Mesenchymal stem cell (in vitro differentiated cells and primary cell): ENCODE measurements around the gene STON1.

Source experiments
- DNase-seq: peaks from one replicate; pipeline ENCODE4 v3.0.0-alpha.2; 2013
- H2AFZ ChIP-seq: one replicate; pipeline ENCODE4 v1.6.1; 2013; ENCODE audit warnings: low read depth, mild to moderate bottlenecking, control low read depth, inconsistent platforms, low read length, moderate library complexity
- H2AK5ac ChIP-seq: 2 replicates; pipeline ENCODE4 v1.6.1; 2013; ENCODE audit warnings: low read length, moderate library complexity, mild to moderate bottlenecking, inconsistent platforms; ENCODE audit not compliant: severe bottlenecking
- H2BK120ac ChIP-seq: one replicate; pipeline ENCODE4 v1.6.1; 2013; ENCODE audit warnings: low read depth, mild to moderate bottlenecking, inconsistent platforms, low read length, moderate library complexity
- H2BK12ac ChIP-seq, 2 experiments: one replicate each; pipeline ENCODE4 v1.6.1; 2013; ENCODE audit warnings: inconsistent platforms in 2 of 2, low read length in 2 of 2, mild to moderate bottlenecking in 2 of 2, moderate library complexity in 2 of 2, control low read depth in 1 of 2
- H2BK15ac ChIP-seq: one replicate; pipeline ENCODE4 v1.6.1; 2013; ENCODE audit warnings: mild to moderate bottlenecking, low read depth, inconsistent platforms; ENCODE audit not compliant: poor library complexity, severe bottlenecking
- H2BK5ac ChIP-seq: 2 replicates; pipeline ENCODE4 v1.6.1; 2013; ENCODE audit warnings: low read depth, mild to moderate bottlenecking, low read length, control low read depth, inconsistent platforms; ENCODE audit not compliant: poor library complexity, severe bottlenecking
- H3K14ac ChIP-seq, 2 experiments: one replicate each; pipeline ENCODE4 v1.6.1; 2013; ENCODE audit warnings: inconsistent platforms in 2 of 2, low read length in 2 of 2, control low read depth in 1 of 2, mild to moderate bottlenecking in 1 of 2, moderate library complexity in 1 of 2
- H3K18ac ChIP-seq, 2 experiments: one replicate each; pipeline ENCODE4 v1.6.1; 2013; ENCODE audit warnings: inconsistent platforms in 2 of 2, low read length in 2 of 2, control low read depth in 1 of 2, low read depth in 1 of 2, mild to moderate bottlenecking in 1 of 2
- H3K23ac ChIP-seq, 2 experiments: one replicate each; pipeline ENCODE4 v1.6.1; 2013; ENCODE audit warnings: inconsistent platforms in 2 of 2, low read length in 2 of 2, mild to moderate bottlenecking in 2 of 2, moderate library complexity in 2 of 2, control low read depth in 1 of 2
- H3K27ac ChIP-seq: 2 replicates; pipeline ENCODE4 v1.5.1; 2013; ENCODE audit warnings: mild to moderate bottlenecking, moderate library complexity, low read length, control low read depth, inconsistent platforms; ENCODE audit not compliant: poor library complexity, severe bottlenecking
- H3K27me3 ChIP-seq, 2 experiments: 2 replicates each; pipeline versions ENCODE4 v1.6.1 to v1.7.0; 2013; ENCODE audit warnings: low read length in 2 of 2, mild to moderate bottlenecking in 2 of 2, moderate library complexity in 2 of 2, control low read depth in 1 of 2, inconsistent platforms in 1 of 2; ENCODE audit not compliant: control insufficient read depth in 1 of 2, insufficient read depth in 1 of 2
- H3K36me3 ChIP-seq, 2 experiments: 2 replicates each; pipeline versions ENCODE4 v1.6.1 to v1.7.0; 2013; ENCODE audit warnings: low read length in 2 of 2, control low read depth in 1 of 2, inconsistent platforms in 1 of 2, low read depth in 1 of 2, mild to moderate bottlenecking in 1 of 2; ENCODE audit not compliant: insufficient read depth in 2 of 2, control insufficient read depth in 1 of 2
- H3K4ac ChIP-seq, 2 experiments: one replicate each; pipeline ENCODE4 v1.6.1; 2013; ENCODE audit warnings: inconsistent platforms in 2 of 2, low read length in 2 of 2, mild to moderate bottlenecking in 2 of 2, moderate library complexity in 2 of 2, control low read depth in 1 of 2, low read depth in 1 of 2
- H3K4me1 ChIP-seq: 2 replicates; pipeline ENCODE4 v1.6.1; 2013; ENCODE audit warnings: low read depth, low read length, control low read depth; ENCODE audit not compliant: control insufficient read depth, insufficient read depth
- H3K4me2 ChIP-seq: 2 replicates; pipeline ENCODE4 v1.6.1; 2013; ENCODE audit warnings: low read length, mild to moderate bottlenecking, inconsistent platforms; ENCODE audit not compliant: poor library complexity, severe bottlenecking
- H3K4me3 ChIP-seq, 2 experiments: 2 replicates each; pipeline versions ENCODE4 v1.5.1 to v1.7.0; 2013; ENCODE audit warnings: low read length in 2 of 2, mild to moderate bottlenecking in 2 of 2, control low read depth in 1 of 2, low read depth in 1 of 2; ENCODE audit not compliant: insufficient read depth in 1 of 2
- H3K79me1 ChIP-seq: replicated peaks from 2 replicates; pipeline ENCODE4 v1.6.1; 2013; ENCODE audit warnings: mild to moderate bottlenecking, control low read depth, low read length, inconsistent platforms; ENCODE audit not compliant: poor library complexity, severe bottlenecking
- H3K9ac ChIP-seq: 2 replicates; pipeline ENCODE4 v1.7.0; 2013; ENCODE audit warnings: mild to moderate bottlenecking, low read length, moderate library complexity
- H3K9me3 ChIP-seq: 2 replicates; pipeline ENCODE4 v1.7.0; 2013; ENCODE audit warnings: mild to moderate bottlenecking, low read length; ENCODE audit not compliant: control insufficient read depth
- H4K8ac ChIP-seq: one replicate; pipeline ENCODE4 v1.6.1; 2013; ENCODE audit warnings: inconsistent platforms, mild to moderate bottlenecking, low read length, moderate library complexity
- H4K91ac ChIP-seq: one replicate; pipeline ENCODE4 v1.6.1; 2013; ENCODE audit warnings: mild to moderate bottlenecking, low read length, inconsistent platforms
- WGBS: methylation state at CpG from one replicate; pipeline ENCODE4 v1.1.7; 2013; ENCODE audit warnings: mixed read lengths; 5-methylcytosine and 5-hydroxymethylcytosine counted together

STON1 gene

DNA sequence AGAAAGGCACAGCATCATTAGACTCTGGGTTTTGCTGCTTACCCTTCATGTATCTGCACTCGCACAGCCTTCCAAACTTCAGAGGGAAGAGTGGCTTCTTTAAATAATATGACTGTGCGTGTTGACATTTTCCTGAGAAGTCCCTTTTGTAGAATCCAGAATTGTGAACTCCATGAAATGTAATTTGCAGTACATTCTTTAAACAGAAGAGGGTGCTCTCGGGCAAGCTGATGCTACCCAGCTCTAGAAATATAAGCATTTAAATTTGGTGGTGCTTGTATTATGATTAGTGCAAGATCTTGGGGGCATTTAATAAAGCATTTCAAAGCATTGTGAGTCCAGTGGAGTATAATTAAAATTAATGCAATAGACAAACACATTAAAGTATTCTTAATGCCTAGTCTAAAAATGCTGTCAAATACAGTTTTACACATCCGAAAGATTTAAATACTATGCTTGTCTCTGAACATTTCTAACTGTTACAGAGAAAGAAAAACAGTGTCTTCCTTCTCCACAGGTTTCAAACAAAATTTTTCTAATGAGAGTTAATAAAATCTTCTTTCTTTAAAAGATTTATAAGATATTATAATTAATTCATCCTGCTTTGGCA lies 70.4 kb downstream of the STON1 start:
- Histone ChIP-seq H3K36me3 (no peaks in the 10 kb centered on the region), H3K27ac (no peak overlapping the region), H3K4me2 (no peak overlapping the region), H2AK5ac (no peak overlapping the region), H2BK5ac (no peak overlapping the region), H3K18ac (no peak overlapping the region), H2BK12ac (no peak overlapping the region), H3K4me3 (no peak overlapping the region), H2BK120ac (no peak overlapping the region), H3K4me1 (no peaks in the 10 kb centered on the region), H3K4ac (no peak overlapping the region), H3K27me3 (no peaks in the 10 kb centered on the region), H3K79me1 (no peaks in the 10 kb centered on the region), H2AFZ (no peak overlapping the region), H4K91ac (no peak overlapping the region), H3K23ac (no peak overlapping the region), H3K9ac (peak overlapping the region; percentile 78), H3K14ac (no peak overlapping the region), H2BK15ac (no peak overlapping the region), H3K9me3 (no peaks in the 10 kb centered on the region), H4K8ac (no peak overlapping the region)
- peak; percentile 47 for DNase-seq
- WGBS, result 10% methylated on average over 3 of the region's 4 CpGs

DNA sequence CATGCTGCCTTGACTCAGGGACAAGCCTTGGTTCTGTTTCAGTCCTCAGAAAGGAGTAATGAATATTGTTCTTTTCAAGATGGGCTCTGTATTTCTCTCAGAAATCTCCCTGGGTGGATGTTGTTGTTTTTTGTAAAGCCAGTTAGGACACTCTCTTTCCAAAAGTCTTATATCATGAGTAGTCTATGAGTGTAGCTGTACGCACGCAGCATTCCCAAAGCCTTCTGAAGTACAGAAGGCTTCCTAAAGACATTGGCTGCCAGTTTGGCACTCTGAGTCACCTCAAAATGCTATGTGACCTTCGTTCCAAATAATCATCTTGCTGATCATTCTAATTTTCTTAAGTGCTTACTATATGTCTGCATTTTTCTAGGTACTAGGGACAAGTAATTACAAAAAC lies 71.0 kb downstream of the STON1 start:
- H3K9me3 ChIP-seq, result no peaks in the 10 kb centered on the region
- no peaks in the 10 kb centered on the region for H3K36me3 ChIP-seq
- no peak overlapping the region for H3K4ac ChIP-seq
- no peak overlapping the region for H2BK120ac ChIP-seq
- H4K91ac ChIP-seq, result no peak overlapping the region
- H3K4me3 ChIP-seq, result no peak overlapping the region
- no peaks in the 10 kb centered on the region for H3K27me3 ChIP-seq
- H3K18ac ChIP-seq, result no peak overlapping the region
- H3K4me2 ChIP-seq, result no peak overlapping the region
- H3K14ac ChIP-seq, result no peak overlapping the region
- no peak overlapping the region for H3K23ac ChIP-seq
- 93% methylated on average over 2 of the region's 3 CpGs for WGBS
- H3K9ac ChIP-seq, result peak overlapping the region; percentile 78
- no peak overlapping the region for H2BK5ac ChIP-seq
- H2BK15ac ChIP-seq, result no peak overlapping the region
- H3K4me1 ChIP-seq, result no peaks in the 10 kb centered on the region
- no peaks in the 10 kb centered on the region for H3K79me1 ChIP-seq
- no peak overlapping the region for H2AFZ ChIP-seq
- no peak overlapping the region for H2AK5ac ChIP-seq
- H2BK12ac ChIP-seq, result no peak overlapping the region
- DNase-seq, result peak; percentile 3
- H3K27ac ChIP-seq, result no peak overlapping the region
- no peak overlapping the region for H4K8ac ChIP-seq

DNA sequence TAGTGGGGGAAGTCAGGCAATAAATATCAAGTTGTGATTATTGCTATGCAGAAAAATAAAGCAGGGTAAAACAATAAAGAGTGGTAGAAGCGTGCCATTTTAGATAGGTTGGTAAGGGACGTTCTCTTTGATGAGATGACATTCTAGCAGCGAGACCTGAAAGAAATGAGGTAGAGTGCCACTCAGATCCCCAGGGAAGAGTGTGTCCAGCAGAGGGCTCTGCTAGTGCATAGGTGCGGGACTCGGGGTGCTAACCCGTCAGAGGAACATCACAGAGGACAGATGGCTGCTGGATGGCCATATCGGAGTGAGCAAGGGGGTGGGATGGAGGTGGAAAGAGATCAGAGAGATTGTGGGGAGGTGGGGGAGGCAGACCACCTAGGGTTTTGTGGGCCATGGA lies 71.4 kb downstream of the STON1 start:
- Histone ChIP-seq H3K4me3 (no peak overlapping the region), H2BK15ac (no peak overlapping the region), H3K18ac (no peak overlapping the region), H3K9me3 (no peaks in the 10 kb centered on the region), H3K4me1 (no peaks in the 10 kb centered on the region), H3K9ac (peak overlapping the region; percentile 78), H4K8ac (no peak overlapping the region), H3K14ac (no peak overlapping the region), H2AFZ (no peak overlapping the region), H3K79me1 (no peaks in the 10 kb centered on the region), H2BK12ac (no peak overlapping the region), H2BK5ac (no peak overlapping the region), H2AK5ac (no peak overlapping the region), H3K23ac (no peak overlapping the region), H2BK120ac (no peak overlapping the region), H3K27me3 (no peaks in the 10 kb centered on the region), H3K4ac (no peak overlapping the region), H3K27ac (no peak overlapping the region), H3K36me3 (no peaks in the 10 kb centered on the region), H4K91ac (no peak overlapping the region), H3K4me2 (no peak overlapping the region)
- 56% methylated on average over 7 of the region's 7 CpGs for WGBS
- DNase-seq, result peak; percentile 6

DNA sequence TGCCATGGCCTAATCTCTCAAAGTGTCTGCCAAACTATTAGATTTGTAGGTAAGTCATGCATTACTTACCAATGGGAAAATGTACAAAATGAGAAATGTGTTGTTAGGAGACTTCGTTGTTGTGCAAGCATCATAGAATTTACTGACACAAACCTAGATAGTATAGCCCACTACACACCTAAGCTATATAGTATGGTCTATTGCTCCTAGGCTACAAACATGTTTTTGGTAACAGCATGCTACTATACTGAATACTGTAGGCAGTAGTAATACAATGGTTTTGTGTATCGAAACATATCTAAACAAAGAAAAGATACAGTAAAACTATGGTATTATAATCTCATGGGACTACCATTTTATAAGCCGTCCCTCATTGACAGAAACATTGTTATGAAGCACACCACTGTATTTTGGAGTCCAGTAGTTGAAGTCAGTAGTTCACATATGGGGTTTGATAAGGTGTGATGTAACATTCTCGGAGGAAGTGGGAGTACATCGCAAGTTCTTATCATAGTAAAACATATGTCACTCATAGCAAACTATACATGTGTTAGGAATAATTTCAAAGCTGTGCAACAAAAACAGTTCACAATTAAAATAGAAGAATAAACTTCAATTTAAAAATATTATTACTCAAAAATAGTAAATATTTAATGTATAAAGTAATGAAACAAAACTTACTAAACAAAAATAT lies 75.7 kb downstream of the STON1 start:
- Histone ChIP-seq H2AFZ (no peak overlapping the region), H3K36me3 (no peaks in the 10 kb centered on the region)
- no CpG with 5 or more reads among the region's 5 CpGs for whole genome bisulfite sequencing

More for the DNA sequence above, 75.7 kb downstream of the STON1 start:
- Histone ChIP-seq H3K9ac (no peak overlapping the region), H3K4me2 (no peak overlapping the region), H3K4me1 (peaks cover 2% of the 10 kb centered on the region), H2BK12ac (no peak overlapping the region), H4K8ac (no peak overlapping the region), H3K9me3 (no peaks in the 10 kb centered on the region), H3K27me3 (no peaks in the 10 kb centered on the region), H3K18ac (no peak overlapping the region), H4K91ac (no peak overlapping the region), H2AK5ac (no peak overlapping the region), H3K4me3 (no peak overlapping the region), H3K79me1 (no peaks in the 10 kb centered on the region), H3K14ac (no peak overlapping the region), H2BK120ac (no peak overlapping the region), H3K27ac (no peak overlapping the region), H3K4ac (no peak overlapping the region), H2BK15ac (no peak overlapping the region), H2BK5ac (no peak overlapping the region), H3K23ac (no peak overlapping the region)
- no peak for DNase-seq
